ENCODE results near the gene CCDC88B. TPM values are rescaled to one million over a fixed set of nuclear protein-coding genes. Genes with fewer than 3 reads are reported as not detected.

Gene CCDC88B
- total and polyA plus RNA-seq, 4 donors = 3.5 to 4.9 (median 4.0) TPM

DNA sequence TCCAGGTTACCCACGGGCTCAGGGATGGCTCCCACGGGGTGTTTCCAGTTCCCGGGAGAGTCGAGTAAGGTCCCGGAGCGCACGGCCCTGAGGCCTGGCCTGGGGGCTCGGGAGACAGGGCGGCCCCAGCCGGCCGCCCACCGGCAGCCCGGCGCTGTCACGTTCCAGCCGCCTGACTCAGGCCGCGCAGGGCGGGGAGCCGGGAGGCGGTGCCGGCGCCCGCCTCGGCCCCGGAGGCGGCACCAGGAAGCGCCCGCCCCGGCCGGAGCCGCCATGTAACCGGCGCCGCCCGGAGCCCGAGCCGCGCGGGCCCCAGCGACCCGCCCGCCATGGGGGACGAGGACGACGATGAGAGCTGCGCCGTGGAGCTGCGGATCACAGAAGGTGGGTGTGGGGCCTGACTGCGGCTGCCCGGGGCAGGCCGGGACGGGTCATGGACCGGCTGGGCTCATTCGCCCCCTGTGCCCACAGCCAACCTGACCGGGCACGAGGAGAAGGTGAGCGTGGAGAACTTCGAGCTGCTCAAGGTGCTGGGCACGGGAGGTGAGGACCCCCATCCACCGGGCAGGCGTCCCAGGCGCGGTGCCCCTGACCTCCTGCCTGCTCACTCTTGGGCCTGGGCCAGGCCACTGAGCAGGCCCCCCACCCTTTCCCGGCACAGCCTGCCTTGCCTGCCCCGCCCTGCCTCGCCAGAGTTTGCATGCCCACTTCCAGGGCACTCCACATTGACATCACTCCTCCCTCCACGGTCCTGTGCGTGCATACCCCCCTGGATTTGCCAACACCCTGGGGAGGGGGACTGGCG lies 19.1 kb downstream of the CCDC88B start, which contains the start of gene RPS6KA4:
TSS of gene RPS6KA4 (plus strand) at position 256 of the 805 bp plus-strand sequence. CDS start at position 330, 74 bp downstream.
- peaks cover 4 to 24% (median 15%) of the 10 kb centered on the region in 4 donors for H3K36me3 ChIP-seq (ENCODE audit: control insufficient read depth in 4 of 4, insufficient read depth in 3 of 4, low read depth in 1 of 4, low read length in 3 of 4)
- H3K4me1 ChIP-seq (ENCODE audit: control insufficient read depth in 4 of 4, insufficient read depth in 4 of 4, low read length in 3 of 4) = peaks cover 9 to 32% (median 21%) of the 10 kb centered on the region in 4 donors
- H3K27ac ChIP-seq (ENCODE audit: low read depth in 1 of 2, low read length in 2 of 2) = peak within 1 kb of the TSS; percentile 69 to 79
- DNase-seq (ENCODE audit: low spot score) = peak; percentile 66
- H3K9me3 ChIP-seq (ENCODE audit: control insufficient read depth in 4 of 4, low read length in 3 of 4) = no peaks in the 10 kb centered on the region
- H3K9ac ChIP-seq (ENCODE audit: low read depth in 1 of 2, low read length in 2 of 2) = peak within 1 kb of the TSS; percentile 67 to 99
- no peak for TF ChIP-seq YY1 (IDR thresholded peaks at IDR 0.05)
- TF ChIP-seq, protein P1, sequence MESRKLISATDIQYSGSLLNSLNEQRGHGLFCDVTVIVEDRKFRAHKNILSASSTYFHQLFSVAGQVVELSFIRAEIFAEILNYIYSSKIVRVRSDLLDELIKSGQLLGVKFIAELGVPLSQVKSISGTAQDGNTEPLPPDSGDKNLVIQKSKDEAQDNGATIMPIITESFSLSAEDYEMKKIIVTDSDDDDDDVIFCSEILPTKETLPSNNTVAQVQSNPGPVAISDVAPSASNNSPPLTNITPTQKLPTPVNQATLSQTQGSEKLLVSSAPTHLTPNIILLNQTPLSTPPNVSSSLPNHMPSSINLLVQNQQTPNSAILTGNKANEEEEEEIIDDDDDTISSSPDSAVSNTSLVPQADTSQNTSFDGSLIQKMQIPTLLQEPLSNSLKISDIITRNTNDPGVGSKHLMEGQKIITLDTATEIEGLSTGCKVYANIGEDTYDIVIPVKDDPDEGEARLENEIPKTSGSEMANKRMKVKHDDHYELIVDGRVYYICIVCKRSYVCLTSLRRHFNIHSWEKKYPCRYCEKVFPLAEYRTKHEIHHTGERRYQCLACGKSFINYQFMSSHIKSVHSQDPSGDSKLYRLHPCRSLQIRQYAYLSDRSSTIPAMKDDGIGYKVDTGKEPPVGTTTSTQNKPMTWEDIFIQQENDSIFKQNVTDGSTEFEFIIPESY (IDR thresholded peaks at IDR 0.05) = no peak
- TF ChIP-seq, protein P2, sequence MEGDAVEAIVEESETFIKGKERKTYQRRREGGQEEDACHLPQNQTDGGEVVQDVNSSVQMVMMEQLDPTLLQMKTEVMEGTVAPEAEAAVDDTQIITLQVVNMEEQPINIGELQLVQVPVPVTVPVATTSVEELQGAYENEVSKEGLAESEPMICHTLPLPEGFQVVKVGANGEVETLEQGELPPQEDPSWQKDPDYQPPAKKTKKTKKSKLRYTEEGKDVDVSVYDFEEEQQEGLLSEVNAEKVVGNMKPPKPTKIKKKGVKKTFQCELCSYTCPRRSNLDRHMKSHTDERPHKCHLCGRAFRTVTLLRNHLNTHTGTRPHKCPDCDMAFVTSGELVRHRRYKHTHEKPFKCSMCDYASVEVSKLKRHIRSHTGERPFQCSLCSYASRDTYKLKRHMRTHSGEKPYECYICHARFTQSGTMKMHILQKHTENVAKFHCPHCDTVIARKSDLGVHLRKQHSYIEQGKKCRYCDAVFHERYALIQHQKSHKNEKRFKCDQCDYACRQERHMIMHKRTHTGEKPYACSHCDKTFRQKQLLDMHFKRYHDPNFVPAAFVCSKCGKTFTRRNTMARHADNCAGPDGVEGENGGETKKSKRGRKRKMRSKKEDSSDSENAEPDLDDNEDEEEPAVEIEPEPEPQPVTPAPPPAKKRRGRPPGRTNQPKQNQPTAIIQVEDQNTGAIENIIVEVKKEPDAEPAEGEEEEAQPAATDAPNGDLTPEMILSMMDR (IDR thresholded peaks at IDR 0.05; ENCODE audit: low read depth, low read length, missing input control) = peak; percentile 4
- WGBS = 2% methylated on average over 70 of the region's 70 CpGs
- H3K27me3 ChIP-seq (ENCODE audit: control insufficient read depth in 4 of 4, insufficient read depth in 4 of 4, low read length in 3 of 4) = no peaks in the 10 kb centered on the region
- peak within 1 kb of the TSS; percentile 84 to 92 (median 88) for H3K4me3 ChIP-seq (ENCODE audit: low read depth in 1 of 3, low read length in 3 of 3)

DNA sequence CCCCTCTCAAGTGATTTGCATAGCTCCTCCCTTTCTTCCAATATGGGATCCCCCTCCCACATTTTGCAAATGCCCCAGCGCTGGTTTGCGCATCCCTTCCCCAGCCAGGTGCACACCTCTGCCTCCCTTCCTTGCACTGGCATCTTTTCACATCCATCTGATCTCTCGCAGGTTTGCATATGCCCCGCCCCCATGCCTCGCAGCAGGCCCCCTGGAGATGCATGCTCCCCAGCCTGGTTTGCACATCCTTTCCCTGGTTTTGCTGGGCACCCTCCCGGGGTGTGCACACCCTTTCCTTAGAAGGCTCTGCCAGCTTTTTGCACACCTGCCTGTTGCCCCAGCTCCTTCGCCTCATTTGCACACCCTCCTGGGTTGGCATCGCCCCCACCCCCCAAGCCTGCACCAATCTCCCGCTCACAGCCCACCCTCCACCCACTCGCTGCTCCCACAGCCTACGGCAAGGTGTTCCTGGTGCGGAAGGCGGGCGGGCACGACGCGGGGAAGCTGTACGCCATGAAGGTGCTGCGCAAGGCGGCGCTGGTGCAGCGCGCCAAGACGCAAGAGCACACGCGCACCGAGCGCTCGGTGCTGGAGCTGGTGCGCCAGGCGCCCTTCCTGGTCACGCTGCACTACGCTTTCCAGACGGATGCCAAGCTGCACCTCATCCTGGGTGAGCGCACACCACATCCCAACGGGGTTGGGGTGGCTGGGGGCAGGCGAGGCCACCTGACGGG lies 19.9 kb downstream of the CCDC88B start:
- WGBS = 80% methylated on average over 38 of the region's 38 CpGs
- peak overlapping the region; percentile 84 to 92 (median 88) for H3K4me3 ChIP-seq (ENCODE audit: low read depth in 1 of 3, low read length in 3 of 3)
- TF ChIP-seq, protein P3, sequence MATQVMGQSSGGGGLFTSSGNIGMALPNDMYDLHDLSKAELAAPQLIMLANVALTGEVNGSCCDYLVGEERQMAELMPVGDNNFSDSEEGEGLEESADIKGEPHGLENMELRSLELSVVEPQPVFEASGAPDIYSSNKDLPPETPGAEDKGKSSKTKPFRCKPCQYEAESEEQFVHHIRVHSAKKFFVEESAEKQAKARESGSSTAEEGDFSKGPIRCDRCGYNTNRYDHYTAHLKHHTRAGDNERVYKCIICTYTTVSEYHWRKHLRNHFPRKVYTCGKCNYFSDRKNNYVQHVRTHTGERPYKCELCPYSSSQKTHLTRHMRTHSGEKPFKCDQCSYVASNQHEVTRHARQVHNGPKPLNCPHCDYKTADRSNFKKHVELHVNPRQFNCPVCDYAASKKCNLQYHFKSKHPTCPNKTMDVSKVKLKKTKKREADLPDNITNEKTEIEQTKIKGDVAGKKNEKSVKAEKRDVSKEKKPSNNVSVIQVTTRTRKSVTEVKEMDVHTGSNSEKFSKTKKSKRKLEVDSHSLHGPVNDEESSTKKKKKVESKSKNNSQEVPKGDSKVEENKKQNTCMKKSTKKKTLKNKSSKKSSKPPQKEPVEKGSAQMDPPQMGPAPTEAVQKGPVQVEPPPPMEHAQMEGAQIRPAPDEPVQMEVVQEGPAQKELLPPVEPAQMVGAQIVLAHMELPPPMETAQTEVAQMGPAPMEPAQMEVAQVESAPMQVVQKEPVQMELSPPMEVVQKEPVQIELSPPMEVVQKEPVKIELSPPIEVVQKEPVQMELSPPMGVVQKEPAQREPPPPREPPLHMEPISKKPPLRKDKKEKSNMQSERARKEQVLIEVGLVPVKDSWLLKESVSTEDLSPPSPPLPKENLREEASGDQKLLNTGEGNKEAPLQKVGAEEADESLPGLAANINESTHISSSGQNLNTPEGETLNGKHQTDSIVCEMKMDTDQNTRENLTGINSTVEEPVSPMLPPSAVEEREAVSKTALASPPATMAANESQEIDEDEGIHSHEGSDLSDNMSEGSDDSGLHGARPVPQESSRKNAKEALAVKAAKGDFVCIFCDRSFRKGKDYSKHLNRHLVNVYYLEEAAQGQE (IDR thresholded peaks at IDR 0.05) = no peak
- TF ChIP-seq HNF4G (IDR thresholded peaks at IDR 0.05) (no peak), RXRA (IDR thresholded peaks at IDR 0.05) (no peak), YY1 (IDR thresholded peaks at IDR 0.05) (no peak), HNF4A (conservative IDR thresholded peaks at IDR 0.05) (no peak), GABPA (IDR thresholded peaks at IDR 0.05 in 1 of 2, conservative IDR thresholded peaks at IDR 0.05 in 1 of 2) (no peak), FOXA2 (IDR thresholded peaks at IDR 0.05) (no peak), JUND (IDR thresholded peaks at IDR 0.05) (no peak), RAD21 (IDR thresholded peaks at IDR 0.05) (no peak), SP1 (IDR thresholded peaks at IDR 0.05) (no peak)
- TF ChIP-seq, protein P1 (IDR thresholded peaks at IDR 0.05) = no peak
- TF ChIP-seq, protein P2 (IDR thresholded peaks at IDR 0.05; ENCODE audit: low read depth, low read length, missing input control) = no peak
- TF ChIP-seq, protein P4, sequence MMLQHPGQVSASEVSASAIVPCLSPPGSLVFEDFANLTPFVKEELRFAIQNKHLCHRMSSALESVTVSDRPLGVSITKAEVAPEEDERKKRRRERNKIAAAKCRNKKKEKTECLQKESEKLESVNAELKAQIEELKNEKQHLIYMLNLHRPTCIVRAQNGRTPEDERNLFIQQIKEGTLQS (IDR thresholded peaks at IDR 0.05) = no peak
- H3K36me3 ChIP-seq (ENCODE audit: control insufficient read depth in 4 of 4, insufficient read depth in 3 of 4, low read depth in 1 of 4, low read length in 3 of 4) = peaks cover 4 to 26% (median 18%) of the 10 kb centered on the region in 4 donors
- no peaks in the 10 kb centered on the region for H3K9me3 ChIP-seq (ENCODE audit: control insufficient read depth in 4 of 4, low read length in 3 of 4)
- DNase-seq (ENCODE audit: low spot score) = no peak
- peak overlapping the region in 1 of 2 donors; percentile 99 for H3K9ac ChIP-seq (ENCODE audit: low read depth in 1 of 2, low read length in 2 of 2)
- peaks cover 9 to 29% (median 19%) of the 10 kb centered on the region in 4 donors for H3K4me1 ChIP-seq (ENCODE audit: control insufficient read depth in 4 of 4, insufficient read depth in 4 of 4, low read length in 3 of 4)
- no peak overlapping the region for H3K27ac ChIP-seq (ENCODE audit: low read depth in 1 of 2, low read length in 2 of 2)
- H3K27me3 ChIP-seq (ENCODE audit: control insufficient read depth in 4 of 4, insufficient read depth in 4 of 4, low read length in 3 of 4) = no peaks in the 10 kb centered on the region

All from liver (tissue), 9 donors.